GM21825 (cell line): ENCODE results near the gene EML5.

Experiments
- ATAC-seq: cut with Tn5 transposase; IDR thresholded peaks from one replicate; pipeline ENCODE4 v1.9.1; 2021; ENCODE audit warnings: mild to moderate bottlenecking, moderate library complexity; ENCODE audit not compliant: unreplicated experiment

Gene EML5

DNA sequence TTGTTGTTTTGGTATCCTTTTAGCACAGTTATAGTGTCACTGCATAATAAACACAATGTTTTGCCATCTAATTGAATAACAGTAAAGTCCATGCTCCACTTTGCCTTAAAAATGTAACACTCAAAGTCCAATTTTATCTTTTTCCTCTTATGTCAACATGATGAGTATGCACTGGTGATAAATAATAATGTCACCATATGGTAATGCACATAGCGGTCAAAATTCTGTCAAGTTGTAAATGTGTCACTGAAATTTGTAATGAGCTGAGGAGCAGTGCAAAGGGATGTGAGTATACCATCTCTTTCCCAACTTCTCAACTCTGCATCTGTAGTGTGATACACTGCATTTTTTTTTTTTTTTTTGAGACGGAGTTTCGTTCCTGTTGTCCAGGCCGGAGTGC, 65.7 kb downstream of the EML5 start:
- ATAC-seq, result no peak

DNA sequence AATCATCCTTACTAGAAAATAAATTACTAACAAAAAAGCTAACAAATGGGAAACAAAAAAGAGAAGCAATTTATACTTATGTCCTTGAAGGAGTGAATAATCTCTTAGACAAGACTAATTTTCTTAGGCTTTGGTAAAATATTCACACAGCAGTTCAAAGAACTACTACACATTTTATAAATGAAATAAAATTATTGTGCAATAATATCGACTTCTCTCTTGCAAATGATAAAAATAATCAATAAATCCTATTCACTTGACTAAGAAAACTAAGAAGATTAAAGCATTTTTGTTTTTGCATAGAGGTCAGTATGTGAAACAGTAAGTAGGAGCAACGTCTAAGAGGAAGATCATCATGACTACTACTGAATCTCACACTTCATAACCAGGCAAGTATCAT, 82.0 kb downstream of the EML5 start:
- no peak for ATAC-seq

DNA sequence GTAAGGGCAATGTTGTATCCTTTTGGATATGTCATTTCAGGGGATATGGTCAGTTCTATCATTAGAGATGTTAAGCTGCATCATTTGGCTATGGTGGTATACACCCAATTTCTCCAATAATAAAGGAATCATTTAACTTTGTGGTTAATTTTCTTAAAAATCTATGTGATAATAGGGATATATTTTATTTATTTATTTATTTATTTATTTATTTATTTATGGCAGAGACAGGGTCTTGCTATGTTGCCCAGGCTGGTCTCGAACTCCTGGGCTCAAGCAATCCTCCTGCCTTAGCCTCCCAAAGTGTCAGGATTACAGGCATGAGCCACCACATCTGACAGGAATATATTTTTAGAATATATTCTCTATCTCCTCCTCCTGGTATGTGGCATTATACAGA, 85.7 kb downstream of the EML5 start:
- ATAC-seq, result no peak

DNA sequence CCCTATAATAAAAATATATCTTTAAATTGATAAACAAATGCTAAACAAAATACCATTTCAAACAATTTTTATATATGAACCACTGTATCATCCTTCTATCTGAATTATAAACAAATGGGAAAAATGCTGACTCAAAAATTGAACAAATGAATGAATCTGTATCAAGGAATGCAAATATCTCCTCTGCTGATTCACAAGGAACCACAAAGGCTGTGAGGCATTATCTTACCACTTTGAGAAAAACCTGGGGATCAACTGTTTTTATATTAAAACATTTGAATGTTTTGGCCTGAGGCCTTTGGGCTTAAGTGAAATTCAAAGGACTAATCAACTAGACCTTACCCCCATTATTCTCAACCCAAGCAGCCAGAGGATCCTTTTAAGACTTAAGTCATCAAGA, 86.3 kb downstream of the EML5 start:
- no peak for ATAC-seq

DNA sequence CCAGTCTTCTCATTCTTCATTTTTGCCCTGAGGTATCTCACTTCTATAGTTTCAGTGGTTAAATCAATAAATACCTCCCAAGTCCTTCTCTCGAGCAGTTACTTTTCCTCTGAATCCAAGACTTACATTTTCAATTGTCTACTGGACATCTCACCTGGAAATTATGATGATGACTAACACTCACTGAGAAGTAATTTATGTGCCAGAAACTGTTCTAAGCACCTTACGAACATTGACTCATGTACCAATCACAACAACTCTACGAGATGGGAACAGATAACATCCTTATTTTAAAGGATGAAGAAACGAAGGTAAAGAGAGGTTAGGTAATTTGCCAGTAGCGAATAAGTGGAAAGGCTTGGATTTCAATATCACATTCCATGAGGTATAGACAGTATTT, 94.1 kb downstream of the EML5 start:
- ATAC-seq, result no peak

DNA sequence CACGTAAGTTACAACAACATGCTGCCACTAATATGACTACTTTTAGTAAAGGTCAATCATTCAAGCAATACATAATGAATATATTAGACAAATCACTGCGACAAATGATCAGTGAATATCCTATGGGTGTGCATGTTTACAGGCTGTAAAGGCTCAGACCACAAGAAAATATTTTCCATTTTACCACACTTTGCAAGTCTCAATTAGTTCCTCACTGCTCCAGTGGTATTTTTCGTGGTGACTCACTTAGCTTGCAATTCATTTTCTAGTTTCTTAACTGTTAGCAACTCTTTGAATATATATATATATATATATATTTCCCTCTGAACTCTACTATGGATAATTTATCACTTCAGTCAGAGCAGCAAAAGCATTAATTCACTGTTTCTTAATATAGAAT, 96.9 kb downstream of the EML5 start:
- ATAC-seq, result no peak

DNA sequence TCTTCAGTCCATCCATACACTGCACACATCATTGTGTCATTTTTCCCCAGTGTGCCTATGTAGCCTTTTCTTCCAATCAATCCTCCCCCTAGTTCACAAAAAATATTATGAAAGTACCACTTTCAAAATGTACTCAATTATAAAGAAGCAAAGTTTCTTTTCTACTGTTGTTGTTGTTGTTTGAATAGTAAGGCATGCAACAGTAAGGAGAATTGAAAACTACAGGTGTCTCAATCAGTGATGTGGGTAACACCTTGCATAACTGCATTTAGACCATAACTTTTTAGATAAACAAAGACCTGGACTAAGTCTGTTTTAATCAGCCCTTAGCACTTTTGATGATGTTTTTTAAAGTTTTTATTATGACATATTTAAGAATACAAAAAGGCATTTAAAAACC, 104.4 kb downstream of the EML5 start:
- ATAC-seq, result no peak

DNA sequence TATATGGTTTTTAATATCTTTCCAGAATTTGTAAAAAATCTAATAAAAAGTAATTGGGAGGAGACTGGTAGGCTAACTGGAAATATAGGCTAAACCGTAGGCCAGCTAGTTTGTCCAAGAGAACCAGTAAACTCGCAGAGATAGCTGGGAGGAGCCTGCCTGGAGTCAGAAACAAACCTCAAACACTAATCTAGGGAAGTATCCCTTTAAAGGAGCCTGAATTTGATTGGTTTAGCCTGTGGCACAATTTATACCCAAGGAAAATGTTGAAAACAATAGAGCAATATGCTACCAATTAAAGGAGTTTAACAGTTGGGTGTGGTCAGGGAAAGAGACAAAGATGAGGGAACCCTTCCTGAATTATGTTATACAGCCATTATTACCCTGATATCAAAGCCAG, 109.6 kb downstream of the EML5 start:
- ATAC-seq, result no peak

DNA sequence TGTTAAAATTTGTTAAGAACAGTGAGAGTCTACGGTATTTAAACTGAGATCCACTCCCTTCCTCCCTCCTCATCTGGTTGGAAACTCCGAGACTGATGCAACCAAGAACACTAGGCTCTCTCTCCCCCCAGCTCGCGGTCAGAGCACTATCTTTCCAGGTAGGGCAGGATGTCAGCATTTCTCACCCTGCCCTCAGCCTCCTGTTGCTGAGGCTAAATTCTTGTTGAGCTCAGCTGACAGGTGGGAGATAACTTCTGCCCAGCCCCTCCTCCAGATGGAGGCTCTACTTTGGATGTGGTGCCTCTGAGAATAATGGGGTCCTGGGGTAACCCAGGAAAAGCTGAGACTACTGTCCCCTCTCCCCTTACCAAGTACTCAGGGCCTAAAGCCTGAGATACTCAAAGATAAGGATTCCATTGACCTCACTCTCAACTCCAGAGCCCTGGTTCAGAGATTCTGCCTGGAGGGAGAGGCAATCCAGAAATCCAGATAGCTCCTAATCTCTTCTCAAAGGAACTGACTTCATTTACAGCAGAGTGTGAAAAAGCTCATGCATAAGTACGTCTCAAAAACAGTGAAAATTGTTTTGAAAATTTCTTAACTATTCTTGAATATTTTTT, 110.1 kb downstream of the EML5 start:
- no peak for ATAC-seq

DNA sequence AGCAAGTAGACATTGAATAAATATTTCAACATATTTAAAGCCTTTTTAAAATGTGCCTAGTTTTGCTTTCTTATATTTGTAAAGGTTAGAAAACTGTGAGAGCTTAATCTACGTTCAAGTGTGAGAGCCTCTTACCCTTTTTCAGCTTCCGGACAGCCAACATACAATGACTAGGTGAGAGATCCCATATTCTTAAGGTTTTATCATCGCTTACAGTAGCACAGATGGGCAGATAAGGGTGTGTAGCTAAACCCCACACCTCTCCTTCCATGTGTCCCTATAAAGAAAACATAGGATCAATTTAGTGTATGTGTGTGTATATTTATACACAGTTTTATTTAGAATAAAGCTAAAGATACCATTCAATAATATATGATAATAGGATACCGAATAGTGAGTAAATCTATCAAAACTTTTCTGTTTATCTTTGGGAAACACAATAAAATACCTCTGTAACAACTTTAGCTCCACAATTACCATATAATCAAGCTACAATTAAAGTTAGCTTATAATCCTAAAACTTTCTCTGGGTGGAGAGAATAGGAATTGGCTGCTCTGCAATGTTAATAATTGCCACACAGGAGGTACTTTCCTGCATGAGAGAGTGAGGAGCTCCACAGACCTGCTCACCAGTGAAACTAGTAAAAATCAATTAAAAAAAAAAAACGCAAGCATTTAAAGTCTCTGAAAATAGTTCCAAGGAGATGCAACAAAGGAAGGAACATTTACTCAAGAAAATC, 110.8 kb downstream of the EML5 start:
- ATAC-seq, result no peak

DNA sequence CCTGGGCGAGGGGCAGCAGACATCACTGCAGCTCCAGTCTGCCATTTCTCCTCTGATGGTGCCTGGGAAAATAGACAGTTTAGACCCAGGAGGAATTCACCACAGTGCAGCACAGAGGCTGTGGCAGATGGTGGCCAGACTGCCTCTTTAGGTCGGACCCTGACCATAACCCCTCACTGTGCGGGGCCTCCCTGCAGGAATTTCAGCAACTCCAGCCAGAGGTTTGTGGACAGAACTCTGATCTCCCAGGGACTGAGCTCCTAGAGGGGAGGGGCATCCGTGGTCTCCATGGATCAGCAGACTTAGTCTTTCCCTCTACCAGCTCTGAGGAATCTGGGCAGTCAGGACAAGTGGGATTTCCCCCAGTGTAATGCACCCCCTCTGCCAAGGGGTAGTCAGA, 123.4 kb downstream of the EML5 start:
- ATAC-seq, result no peak

DNA sequence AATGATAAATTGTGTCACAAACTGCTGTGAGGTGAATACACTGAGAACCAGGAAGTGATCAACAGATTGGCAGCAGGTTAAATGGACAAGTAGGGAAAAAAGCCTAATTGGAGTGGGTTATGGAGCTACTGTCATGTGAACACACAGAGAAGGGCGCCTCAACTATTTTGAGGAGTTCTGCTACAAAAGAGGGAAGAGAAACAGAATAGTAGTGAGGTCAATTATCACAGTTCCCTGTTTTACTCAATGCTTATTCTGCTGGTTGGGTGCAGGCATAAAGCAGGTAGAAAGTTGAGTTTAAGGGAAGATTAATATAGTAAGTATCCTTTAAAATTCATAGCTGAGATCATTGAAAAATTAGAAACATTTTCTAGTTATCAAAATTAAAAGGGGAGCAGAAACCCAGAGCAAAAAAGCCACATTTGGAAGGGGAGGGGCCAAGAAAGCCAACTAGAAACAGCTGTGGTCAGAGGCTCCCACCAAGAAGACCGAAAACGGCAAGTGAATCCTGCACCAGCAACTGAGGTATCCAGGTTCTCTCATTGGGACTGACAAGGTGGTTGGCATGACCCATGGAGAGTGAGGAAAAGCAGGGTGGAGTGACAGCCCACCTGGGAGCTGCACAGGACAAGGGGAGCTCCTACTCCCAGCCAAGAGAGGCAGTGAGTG, 124.2 kb downstream of the EML5 start:
- ATAC-seq, result peak; percentile 72

DNA sequence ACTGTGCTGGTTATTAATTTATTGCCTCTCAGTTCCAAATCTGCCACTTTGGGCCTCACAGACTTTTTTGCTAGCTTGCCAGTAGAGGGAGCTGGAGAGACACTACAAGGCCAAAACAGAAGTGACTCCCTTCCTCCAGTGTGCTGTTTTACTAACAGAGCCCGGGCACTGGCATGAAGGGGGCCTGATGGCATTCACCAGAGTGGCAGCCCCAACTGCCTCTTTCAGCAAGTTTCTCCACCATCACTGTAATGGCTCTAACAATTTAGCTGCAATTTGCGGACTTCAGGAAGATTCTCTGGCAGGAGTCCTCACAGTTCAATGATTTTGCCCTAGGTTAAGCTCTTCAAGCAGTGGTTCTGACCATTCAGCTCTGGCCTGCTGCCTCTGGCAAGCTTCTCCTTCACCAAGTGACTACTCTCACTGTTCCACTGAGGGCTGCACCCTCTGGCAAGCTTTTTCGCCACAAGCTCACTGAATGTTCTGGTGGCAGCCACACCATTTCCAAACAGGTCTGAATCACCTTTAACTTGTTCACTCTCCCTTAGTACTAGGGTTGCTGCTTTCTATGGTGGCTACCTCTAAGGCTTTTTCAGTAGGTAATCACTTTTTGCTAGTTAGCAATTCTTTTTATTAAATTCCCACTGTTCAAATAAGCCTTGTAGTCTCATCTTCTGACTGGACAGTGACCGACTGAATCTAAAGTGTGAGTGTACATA, 125.0 kb downstream of the EML5 start:
- peak; percentile 77 for ATAC-seq

DNA sequence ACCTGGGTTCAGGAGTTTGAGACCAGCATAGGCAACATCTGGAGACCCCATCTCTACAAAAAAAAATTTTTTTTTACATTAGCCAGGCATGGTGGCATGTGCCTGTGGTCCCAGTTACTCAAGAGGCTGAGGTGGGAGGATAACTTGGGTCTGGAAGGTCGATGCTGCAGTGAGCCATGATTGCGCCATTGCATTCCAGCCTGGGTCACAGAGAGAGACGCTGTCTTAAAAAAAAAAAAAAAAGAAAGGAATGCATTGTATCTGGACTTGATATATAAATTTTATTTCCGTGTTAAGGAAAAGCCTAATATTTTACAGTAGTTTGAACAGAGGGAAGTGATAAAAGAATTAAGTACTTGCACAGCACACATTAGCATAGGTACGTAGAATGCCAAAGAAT, 132.7 kb downstream of the EML5 start:
- no peak for ATAC-seq

DNA sequence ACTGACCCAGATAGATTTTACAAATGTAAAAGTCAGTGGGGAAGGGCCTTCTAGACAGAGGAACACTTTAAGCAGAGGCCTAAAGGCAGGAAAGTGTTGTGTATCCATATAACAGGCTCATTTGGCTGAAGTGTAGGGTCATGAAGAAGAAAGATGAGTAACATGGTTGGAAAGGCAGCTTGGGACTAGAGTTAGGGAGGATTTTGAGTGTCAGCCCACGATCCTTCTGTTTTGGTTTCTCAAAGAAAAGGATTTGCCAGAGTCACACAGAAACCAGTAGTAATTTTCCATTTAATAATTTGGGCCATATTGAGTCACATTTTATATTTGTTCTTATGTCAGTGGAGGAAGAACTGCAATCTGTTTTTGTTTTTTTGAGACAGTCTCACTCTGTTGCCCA, 153.5 kb downstream of the EML5 start:
- ATAC-seq, result no peak

DNA sequence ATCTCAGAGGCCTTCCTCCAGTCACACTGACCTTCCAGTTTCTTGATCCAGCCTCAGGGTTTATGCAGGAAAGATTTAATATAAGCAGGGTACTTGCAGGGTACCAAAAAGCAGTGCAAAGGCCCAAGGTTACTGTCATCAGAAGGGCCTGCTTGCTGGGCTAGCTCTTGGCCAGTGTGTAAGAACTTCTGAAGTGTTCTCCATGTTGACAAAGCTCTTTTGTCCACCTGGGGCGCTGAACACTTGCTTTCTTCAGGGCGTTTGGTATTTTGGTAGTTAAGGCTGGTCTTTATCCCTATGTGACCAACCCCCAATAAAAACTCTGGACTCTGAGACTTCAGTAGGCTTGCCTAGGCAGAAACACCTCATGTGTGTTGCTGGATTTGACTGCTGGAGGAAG, 160.2 kb downstream of the EML5 start:
- ATAC-seq, result no peak

DNA sequence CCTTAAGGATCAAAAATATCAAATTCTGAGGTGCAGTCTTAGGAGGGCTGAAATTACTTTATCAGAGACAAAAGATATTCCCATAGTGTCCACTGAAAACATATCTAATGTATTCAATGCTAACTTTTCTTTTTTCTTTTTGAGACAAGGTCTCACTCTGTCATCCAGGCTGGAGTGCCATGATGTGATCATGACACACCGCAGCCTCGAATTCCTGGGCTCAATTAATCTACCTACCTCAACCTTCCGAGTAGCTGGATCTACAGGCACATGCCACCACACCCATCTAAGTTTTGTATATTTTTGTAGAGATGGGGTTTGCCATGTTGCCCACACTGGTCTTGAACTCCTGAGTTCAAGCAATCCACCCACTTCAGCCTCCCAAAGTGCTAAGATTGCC, 161.7 kb downstream of the EML5 start:
- ATAC-seq, result no peak

DNA sequence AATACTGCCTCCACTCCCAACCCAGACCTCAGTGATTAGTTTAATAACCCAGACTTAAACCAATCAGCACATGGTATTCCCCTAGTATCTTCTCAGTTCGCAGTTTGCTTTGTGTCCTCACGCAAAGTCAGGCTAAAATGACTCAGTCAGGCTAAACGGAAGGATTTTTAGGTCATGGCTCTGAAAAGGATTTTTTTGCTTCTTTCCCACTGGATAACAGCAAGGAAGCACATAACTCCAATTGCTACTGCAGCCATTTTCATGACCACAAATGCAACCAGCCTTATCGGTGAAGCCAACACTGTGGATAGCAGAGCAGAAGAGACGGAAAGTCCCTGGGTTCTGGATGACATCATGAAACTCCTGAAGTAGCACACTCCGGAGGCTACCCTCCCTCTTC, 162.2 kb downstream of the EML5 start:
- no peak for ATAC-seq

DNA sequence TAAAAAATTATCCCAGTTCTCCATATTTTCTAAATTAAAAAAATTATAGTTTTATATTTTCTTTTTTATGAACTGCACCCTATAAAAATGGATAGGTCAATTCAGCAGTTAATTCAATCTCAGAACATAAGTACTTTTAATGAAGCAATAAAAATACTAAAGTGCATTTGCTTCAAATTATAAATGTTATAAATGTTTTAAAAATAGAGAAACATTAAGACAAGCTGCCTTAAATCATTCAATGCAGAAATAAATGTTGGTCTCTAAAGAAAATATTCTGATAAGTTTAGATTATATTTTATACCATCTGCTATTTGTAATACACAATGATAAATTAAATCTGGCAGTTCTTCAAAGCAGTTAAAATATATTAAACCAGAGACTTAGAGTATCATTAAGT, 164.3 kb downstream of the EML5 start:
- no peak for ATAC-seq

DNA sequence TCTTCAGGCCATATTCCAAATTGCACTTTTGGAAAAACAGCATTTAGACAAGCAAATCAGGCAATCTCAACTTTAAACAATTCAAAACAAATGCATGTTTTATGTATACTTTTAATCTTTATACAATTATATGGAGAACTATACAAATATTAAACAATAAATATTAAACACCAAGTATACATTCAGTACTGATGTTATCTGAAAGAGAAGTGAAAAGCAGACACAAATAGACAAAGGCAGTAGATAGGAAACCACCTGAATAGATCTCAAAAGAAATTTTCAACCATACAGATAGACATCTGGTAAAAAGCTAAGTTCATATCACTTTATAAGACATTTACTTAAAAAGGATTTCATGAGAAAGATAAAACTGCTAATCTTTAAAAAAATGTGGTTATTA, 164.7 kb downstream of the EML5 start:
- ATAC-seq, result no peak

DNA sequence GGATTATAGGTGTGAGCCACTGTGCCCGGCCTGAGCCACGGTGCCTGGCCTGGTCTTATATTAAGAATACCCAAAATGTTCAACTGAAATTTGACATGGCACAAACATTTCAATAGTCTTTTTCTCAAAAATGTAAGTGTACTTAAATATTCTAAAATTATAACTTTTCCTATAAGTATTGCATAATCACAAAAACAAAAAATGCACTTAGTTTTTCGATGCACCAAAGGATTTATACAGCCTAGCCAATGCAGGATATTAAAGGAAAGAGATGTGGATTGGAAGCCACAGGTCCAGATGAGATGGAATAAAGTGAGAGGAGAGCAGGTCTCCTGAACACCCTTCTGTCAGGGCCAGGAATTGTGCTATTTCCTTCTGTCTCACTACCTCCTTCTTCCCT, 167.1 kb downstream of the EML5 start:
- no peak for ATAC-seq

DNA sequence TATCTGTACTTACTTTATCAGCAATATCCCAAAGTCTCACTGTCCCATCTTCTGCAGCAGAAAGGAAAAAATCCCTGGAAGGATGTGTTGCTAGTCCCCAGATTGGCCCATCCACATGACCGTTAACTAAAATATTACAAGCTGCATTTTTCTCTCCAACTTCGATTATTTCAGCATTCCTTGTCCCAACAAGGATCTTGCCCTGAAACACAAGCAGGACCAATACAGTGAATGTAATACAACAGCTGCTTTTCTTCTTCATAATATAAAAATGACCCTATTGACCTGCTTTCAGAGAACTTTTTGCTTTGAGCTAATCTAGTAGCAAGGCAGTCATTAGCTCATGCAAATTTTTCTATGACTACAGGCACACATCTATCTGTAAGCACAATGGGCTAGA, 171.7 kb downstream of the EML5 start:
- ATAC-seq, result no peak
